T-helper 17 cell (primary cell): ENCODE results near the gene VGF. TPM values are rescaled to one million over a fixed set of nuclear protein-coding genes. Genes with fewer than 3 reads are reported as not detected.

Source experiments
- ATAC-seq: fragments of 150-1000 bp; cut with Tn5 transposase; 2 replicates; pipeline ENCODE4 v1.10.0; 2021; ENCODE audit warnings: mild to moderate bottlenecking, moderate library complexity
- DNase-seq, 3 donors: peaks; one replicate each; pipeline versions ENCODE4 v3.0.0 to v3.0.0-alpha.2; 2020 to 2021
- H3K9me3 ChIP-seq: one replicate; pipeline ENCODE4 v1.7.0; 2013; ENCODE audit warnings: low read length, mild to moderate bottlenecking; ENCODE audit not compliant: control insufficient read depth, poor library complexity, severe bottlenecking
- H3K27ac Mint-ChIP-seq: one replicate; pipeline ENCODE4 v1.8.0; 2022; ENCODE audit warnings: mild to moderate bottlenecking, moderate library complexity, mixed read lengths
- H3K27me3 Mint-ChIP-seq: one replicate; pipeline ENCODE4 v1.8.0; 2022; ENCODE audit warnings: mixed read lengths
- H3K36me3 Mint-ChIP-seq: one replicate; pipeline ENCODE4 v1.8.0; 2022; ENCODE audit warnings: low read depth, mixed read lengths
- H3K4me1 Mint-ChIP-seq: one replicate; pipeline ENCODE4 v1.8.0; 2022; ENCODE audit warnings: mild to moderate bottlenecking, mixed read lengths
- H3K4me3 Mint-ChIP-seq: one replicate; pipeline ENCODE4 v1.8.0; 2022; ENCODE audit warnings: mild to moderate bottlenecking, moderate library complexity, mixed read lengths
- total RNA-seq, 4 donors: library from RNA in 2 of 4; stranded (reverse) in 2 of 4; gene quantifications; one replicate each; pipeline ENCODE4 v1.2.3 and lab custom pipeline; 2022 to 2026

Gene VGF
- total RNA-seq, 2 donors from 2014 or later: not detected

DNA sequence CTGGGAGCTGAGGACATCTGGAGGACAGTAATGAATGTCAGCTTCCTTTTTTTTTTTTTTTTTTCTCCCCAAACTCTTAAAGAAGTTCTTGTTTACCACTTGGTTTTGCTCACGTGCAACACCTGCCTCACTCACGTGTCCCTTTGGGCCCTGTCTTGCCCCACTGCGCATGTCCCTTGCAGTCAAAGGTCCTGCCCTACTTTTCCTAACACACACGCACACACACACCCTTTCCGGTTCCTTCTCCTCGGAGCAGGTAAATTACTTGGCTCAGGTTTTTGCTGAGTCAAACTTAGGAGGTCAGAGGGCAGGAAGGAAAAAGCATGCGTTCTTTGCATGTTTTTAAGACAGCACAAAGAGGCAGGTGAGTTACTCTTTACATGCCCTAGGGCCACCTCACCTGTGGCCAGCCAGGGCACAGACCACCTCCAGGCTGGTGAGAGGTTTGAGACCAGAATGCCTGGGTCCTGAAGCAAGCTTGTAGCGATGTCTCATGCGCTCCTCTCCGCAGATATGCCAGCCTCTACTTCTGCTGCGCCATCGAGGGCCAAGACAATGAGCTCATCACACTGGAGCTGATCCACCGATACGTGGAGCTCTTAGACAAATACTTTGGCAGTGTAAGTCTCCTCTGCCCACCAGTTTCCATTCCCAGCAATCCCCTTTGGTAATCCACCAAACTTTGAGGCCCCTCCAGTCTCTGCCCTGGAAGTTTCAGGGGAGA lies 8.3 kb downstream of the VGF start:
- Mint-ChIP-seq H3K27ac (no peak overlapping the region), H3K36me3 (peaks cover 9% of the 10 kb centered on the region), H3K27me3 (no peaks in the 10 kb centered on the region), H3K4me1 (peaks cover 22% of the 10 kb centered on the region), H3K4me3 (peak overlapping the region; percentile 41)
- DNase-seq (no peak), ATAC-seq (no peak)
- no peaks in the 10 kb centered on the region for H3K9me3 ChIP-seq

DNA sequence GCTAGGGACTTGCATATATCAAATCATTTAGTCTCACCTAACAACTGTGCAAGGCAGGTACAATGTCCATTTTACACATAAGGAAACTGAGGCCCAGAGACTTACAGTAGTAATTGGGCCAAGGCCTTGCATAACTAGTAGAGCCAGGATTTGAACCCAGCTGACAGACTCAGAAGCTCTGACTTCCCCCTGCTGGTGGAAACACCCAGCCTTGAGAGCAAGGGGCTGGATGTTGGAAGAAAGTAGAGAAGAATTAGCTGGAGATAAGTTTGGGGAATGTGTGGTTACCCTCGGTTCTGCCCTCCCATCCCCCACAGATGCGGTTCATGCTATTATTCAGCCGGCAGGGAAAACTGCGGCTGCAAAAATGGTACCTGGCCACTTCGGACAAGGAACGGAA lies 9.1 kb downstream of the VGF start:
- DNase-seq (no peak), ATAC-seq (no peak)
- H3K27me3 Mint-ChIP-seq: no peaks in the 10 kb centered on the region
- peaks cover 7% of the 10 kb centered on the region for H3K36me3 Mint-ChIP-seq
- H3K27ac Mint-ChIP-seq: no peak overlapping the region
- no peak overlapping the region for H3K4me3 Mint-ChIP-seq
- no peaks in the 10 kb centered on the region for H3K9me3 ChIP-seq
- peaks cover 22% of the 10 kb centered on the region for H3K4me1 Mint-ChIP-seq

DNA sequence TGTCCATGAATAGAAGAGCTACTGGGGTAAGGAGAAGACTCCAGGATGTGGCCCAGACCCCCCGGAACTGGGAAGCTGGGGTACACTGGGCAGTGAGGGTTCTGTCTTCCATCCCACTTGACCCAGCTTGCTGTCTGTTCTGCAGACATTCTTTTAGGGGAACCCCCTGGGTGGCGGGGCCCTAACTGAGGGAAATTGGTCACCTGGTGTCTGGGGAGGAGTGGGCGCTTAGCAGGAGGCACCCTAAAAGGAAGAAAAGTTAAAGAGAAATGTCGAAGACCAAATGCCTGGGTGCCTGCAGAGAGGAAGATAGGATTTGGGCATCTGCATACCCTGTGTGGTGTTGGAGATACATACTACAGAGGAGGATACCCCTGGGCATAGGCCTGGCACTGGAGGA lies 10.1 kb downstream of the VGF start:
- Mint-ChIP-seq H3K4me1 (peaks cover 22% of the 10 kb centered on the region), H3K27ac (peak overlapping the region; percentile 47), H3K27me3 (no peaks in the 10 kb centered on the region), H3K36me3 (peaks cover 6% of the 10 kb centered on the region), H3K4me3 (peak overlapping the region; percentile 92)
- no peaks in the 10 kb centered on the region for H3K9me3 ChIP-seq
- DNase-seq (no peak), ATAC-seq (no peak)

DNA sequence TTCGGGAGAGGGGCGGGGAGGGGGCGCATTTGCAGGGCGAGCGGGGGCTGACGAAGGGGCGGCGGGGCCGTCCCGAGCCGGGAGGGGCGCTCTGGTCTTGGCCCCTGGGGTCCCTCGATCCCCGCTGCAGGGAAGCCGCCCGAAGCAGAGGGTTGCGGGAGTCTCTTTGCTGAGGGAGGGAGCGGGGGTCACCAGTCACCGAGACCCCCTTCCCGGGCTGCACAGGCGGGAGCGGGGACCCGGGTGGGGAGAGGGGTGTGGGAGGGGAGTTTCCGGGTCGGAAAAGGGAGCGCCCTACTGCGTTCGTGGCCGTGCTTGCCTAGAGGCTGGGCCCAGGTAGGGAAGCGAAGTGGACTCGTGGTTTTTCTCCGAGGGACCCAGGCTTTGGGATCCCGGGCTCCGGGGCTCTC lies 10.7 kb downstream of the VGF start:
- peaks cover 22% of the 10 kb centered on the region for H3K4me1 Mint-ChIP-seq
- no peak overlapping the region for H3K27ac Mint-ChIP-seq
- no peak for DNase-seq
- peaks cover 3% of the 10 kb centered on the region for H3K27me3 Mint-ChIP-seq
- ATAC-seq: no peak
- H3K36me3 Mint-ChIP-seq: peaks cover 4% of the 10 kb centered on the region
- no peaks in the 10 kb centered on the region for H3K9me3 ChIP-seq
- H3K4me3 Mint-ChIP-seq: peak overlapping the region; percentile 92

DNA sequence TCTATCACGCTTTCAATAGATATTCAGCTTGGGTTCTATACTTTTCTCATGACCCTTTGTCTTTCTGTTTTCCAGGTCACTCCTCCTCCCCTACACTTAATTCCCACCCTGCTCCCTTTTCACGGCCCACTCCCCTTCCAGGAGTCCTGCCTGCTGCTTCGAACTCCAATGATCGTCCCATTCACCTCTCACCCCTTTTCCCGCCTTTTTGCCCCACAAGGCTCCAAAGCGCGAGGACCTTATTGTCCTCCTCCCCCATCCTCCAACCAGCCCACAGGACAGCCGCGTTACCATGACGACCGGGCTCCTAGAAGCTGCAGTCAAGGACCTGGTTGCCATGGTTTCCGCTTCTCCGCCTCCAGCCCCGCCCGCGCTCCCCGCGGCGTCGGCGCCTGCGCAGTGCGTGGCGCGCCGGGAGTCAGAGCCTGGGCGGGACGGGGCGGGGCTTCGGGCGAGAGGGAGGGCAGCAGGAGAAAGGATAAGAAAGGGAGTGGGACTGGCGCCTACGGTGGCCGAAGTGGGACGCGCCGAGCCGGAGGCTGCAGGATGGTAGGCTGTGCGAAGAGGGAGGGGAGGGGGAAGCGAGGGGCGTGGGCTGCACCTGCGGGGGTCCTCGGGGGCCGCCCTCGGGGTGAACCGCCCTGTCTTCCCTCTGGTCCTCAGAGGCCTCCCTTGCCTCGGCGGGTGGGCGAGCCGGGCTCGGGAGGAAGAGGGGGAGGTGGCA lies 11.2 kb downstream of the VGF start, which contains the start of gene AP1S1:
AP1S1 (plus strand) TSS at position 508 of the 724 bp plus-strand sequence; CDS start at position 547, 39 bp downstream.
- Mint-ChIP-seq H3K27ac (peak within 1 kb of the TSS; percentile 88), H3K36me3 (peaks cover 5% of the 10 kb centered on the region), H3K4me1 (peaks cover 22% of the 10 kb centered on the region), H3K4me3 (peak within 1 kb of the TSS; percentile 92), H3K27me3 (peaks cover 8% of the 10 kb centered on the region)
- DNase-seq (peak; percentile 86 to 88 (median 86)), ATAC-seq (peak; percentile 91)
- H3K9me3 ChIP-seq: no peaks in the 10 kb centered on the region

DNA sequence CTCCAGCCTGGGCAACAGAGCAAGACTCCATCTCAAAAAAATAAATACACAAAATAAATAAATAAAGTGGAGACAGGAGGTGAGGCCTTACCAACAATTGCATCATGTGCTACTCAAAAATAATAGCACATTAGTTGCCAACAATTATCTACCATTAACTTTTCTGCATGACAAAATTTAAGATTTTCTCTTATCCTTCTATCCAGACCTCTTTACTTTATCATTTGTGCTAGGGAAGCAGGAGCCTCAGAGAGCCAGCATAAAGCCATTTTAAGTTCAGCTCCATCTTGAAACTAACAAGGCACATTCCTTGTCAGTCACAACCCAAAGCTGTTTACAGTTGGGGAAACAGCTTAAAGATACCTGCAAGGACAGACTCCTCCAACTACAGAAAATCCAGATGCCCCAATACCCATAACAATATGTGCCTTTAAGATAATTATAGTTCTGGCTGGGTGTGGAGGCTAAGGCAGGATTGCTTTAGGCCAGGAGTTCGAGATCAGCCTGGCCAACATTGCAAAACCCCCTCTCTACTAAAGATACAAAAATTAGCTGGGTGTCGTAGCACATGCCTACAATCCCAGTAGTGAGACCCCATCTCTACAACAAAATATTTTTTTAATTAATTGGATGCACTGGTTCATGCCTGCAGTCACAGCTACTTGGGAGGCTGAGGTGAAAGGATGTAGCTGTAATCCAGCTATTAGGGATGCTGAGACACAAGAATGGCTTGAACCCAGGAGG lies 13.3 kb downstream of the VGF start:
- peaks cover 2% of the 10 kb centered on the region for H3K36me3 Mint-ChIP-seq
- H3K4me1 Mint-ChIP-seq: peaks cover 24% of the 10 kb centered on the region
- DNase-seq (no peak), ATAC-seq (no peak)
- peaks cover 18% of the 10 kb centered on the region for H3K27me3 Mint-ChIP-seq
- no peak overlapping the region for H3K4me3 Mint-ChIP-seq
- H3K9me3 ChIP-seq: no peaks in the 10 kb centered on the region
- H3K27ac Mint-ChIP-seq: no peak overlapping the region

DNA sequence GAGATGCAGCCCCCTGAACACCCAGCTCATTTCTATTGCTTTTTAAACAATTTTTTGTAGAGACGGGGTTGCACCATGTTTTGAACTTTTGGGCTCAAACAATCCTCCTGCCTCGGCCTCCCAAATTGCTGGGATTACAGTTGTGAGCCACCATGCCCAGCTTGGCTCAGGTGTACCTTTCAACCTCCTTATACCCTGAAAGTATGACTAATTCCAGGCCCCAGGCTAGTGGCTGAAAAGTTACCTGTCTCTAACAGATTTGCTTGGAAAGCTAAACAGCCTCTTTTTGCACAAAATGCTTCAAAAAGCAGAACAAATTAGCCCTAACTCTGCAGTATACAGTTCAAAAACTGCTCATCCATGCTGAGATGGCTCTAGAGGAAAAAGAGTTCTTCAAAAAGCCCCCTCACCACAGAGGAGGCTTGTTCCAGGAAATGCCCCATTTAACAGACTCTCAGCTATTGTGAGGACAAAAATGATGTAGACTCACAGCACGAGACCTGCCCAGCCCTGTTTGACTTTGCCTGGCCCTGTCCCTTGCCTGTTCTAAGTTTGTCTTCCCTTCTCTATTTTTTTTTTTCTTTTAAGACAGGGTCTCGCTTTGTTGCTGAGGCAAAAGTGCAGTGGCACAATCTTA lies 24.5 kb downstream of the VGF start:
- no peak for ATAC-seq
- no peak for DNase-seq
- H3K9me3 ChIP-seq: no peaks in the 10 kb centered on the region
- Mint-ChIP-seq H3K4me3 (no peak overlapping the region), H3K27ac (peak overlapping the region; percentile 85), H3K4me1 (peaks cover 20% of the 10 kb centered on the region), H3K27me3 (peaks cover 36% of the 10 kb centered on the region), H3K36me3 (peaks cover 2% of the 10 kb centered on the region)

DNA sequence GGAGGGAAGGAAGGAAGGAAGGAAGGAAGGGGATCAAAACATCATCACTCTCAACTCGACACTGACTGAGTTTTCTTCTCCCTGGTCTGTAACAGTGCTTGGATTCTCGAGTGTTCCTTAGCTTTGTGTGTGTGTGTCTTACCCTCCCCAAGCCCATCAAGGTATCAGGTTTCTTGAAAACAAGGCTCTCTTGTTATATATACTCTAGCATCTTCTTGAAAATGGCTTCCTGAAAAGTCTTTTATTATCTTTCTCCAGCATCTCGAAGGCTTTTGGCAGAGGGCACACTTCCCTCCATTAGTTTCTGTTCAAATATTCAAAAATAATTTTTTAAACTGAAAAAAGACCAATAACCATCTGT lies 25.1 kb downstream of the VGF start:
- no peak for DNase-seq
- ATAC-seq: no peak
- peaks cover 42% of the 10 kb centered on the region for H3K27me3 Mint-ChIP-seq
- peaks cover 2% of the 10 kb centered on the region for H3K36me3 Mint-ChIP-seq
- H3K9me3 ChIP-seq: no peaks in the 10 kb centered on the region
- H3K4me1 Mint-ChIP-seq: peaks cover 20% of the 10 kb centered on the region
- peak overlapping the region; percentile 85 for H3K27ac Mint-ChIP-seq
- H3K4me3 Mint-ChIP-seq: no peak overlapping the region

DNA sequence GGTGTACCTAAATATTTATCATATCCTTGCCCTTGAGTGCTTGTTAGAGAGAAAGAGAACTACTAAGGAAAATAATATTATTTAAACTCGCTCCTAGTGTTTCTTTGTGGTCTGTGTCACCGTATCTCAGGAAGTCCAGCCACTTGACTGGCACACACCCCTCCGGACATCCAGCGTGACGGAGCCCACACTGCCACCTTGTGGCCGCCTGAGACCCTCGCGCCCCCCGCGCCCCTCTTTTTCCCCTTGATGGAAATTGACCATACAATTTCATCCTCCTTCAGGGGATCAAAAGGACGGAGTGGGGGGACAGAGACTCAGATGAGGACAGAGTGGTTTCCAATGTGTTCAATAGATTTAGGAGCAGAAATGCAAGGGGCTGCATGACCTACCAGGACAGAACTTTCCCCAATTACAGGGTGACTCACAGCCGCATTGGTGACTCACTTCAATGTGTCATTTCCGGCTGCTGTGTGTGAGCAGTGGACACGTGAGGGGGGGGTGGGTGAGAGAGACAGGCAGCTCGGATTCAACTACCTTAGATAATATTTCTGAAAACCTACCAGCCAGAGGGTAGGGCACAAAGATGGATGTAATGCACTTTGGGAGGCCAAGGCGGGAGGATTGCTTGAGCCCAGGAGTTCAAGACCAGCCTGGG lies 27.0 kb downstream of the VGF start:
- Mint-ChIP-seq H3K4me1 (peaks cover 16% of the 10 kb centered on the region), H3K36me3 (no peaks in the 10 kb centered on the region), H3K27ac (peak overlapping the region; percentile 86), H3K4me3 (peak overlapping the region; percentile 47), H3K27me3 (peaks cover 50% of the 10 kb centered on the region)
- ATAC-seq (peak; percentile 97), DNase-seq (peak; percentile 28 to 65 (median 41))
- H3K9me3 ChIP-seq: no peaks in the 10 kb centered on the region

DNA sequence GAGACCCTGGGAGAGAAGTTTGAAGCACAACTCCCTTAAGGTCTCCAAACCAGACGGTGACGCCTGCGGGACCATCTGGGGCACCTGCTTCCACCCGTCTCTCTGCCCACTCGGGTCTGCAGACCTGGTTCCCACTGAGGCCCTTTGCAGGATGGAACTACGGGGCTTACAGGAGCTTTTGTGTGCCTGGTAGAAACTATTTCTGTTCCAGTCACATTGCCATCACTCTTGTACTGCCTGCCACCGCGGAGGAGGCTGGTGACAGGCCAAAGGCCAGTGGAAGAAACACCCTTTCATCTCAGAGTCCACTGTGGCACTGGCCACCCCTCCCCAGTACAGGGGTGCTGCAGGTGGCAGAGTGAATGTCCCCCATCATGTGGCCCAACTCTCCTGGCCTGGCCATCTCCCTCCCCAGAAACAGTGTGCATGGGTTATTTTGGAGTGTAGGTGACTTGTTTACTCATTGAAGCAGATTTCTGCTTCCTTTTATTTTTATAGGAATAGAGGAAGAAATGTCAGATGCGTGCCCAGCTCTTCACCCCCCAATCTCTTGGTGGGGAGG lies 27.6 kb downstream of the VGF start:
- peaks cover 51% of the 10 kb centered on the region for H3K27me3 Mint-ChIP-seq
- peak overlapping the region; percentile 86 for H3K27ac Mint-ChIP-seq
- ATAC-seq: no peak
- H3K4me3 Mint-ChIP-seq: no peak overlapping the region
- H3K9me3 ChIP-seq: no peaks in the 10 kb centered on the region
- H3K36me3 Mint-ChIP-seq: no peaks in the 10 kb centered on the region
- peaks cover 14% of the 10 kb centered on the region for H3K4me1 Mint-ChIP-seq
- no peak for DNase-seq

DNA sequence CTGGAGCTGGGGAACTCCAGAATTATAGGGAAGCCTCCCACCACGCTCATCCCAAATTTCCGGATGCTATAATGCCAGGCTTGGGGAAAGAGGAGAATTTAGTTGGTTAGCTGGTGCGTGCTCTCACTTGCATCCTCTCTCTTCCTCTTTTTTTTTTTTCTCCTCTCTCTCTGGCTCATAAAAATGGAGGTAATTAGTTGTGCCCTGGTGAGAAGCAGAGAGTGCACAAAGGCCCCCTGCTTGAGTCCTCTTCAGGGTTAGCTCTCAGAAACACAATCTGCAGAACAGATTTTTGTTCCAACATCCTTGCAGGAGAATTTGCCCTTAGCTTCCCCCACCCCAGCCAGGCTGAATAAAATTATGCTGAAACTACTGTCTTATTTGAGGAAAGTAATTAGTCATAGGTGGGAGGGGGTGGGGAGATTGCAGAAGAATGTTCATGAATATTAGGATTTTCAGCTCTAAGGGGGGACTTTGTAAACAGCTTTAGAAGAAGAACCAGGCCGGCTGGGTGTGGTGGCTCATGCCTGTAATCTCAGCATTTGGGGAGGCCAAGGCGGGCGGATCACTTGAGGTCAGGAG lies 30.9 kb downstream of the VGF start:
- H3K27me3 Mint-ChIP-seq: peaks cover 71% of the 10 kb centered on the region
- H3K9me3 ChIP-seq: no peaks in the 10 kb centered on the region
- H3K4me1 Mint-ChIP-seq: peaks cover 11% of the 10 kb centered on the region
- H3K27ac Mint-ChIP-seq: no peak overlapping the region
- no peak overlapping the region for H3K4me3 Mint-ChIP-seq
- DNase-seq (no peak), ATAC-seq (no peak)
- H3K36me3 Mint-ChIP-seq: peaks cover 3% of the 10 kb centered on the region
